Esophagus mucosa (tissue), 1 donor: ENCODE measurements around the gene PDHX. TPM values are rescaled to one million over a fixed set of nuclear protein-coding genes. Genes with fewer than 3 reads are reported as not detected.

Source experiments
- total RNA-seq: library from RNA; stranded (reverse); gene quantifications from one replicate; pipeline ENCODE4 v1.2.4, GENCODE V29; 2023
- donor health status: DM: yes; HTN: yes; CAD: no.

PDHX gene
- total RNA-seq, 1 donor from 2014 or later: 19.1 TPM

Other genes starting within 250 kb of the PDHX start
- gene APIP, start 239 bp upstream of the PDHX start, total RNA-seq: 13.2 TPM
- 814 TPM for gene CD44, start 222.6 kb downstream of the PDHX start, total RNA-seq